ENCODE measurements around the gene SMC4.
A peak's percentile ranks its signal among the peaks of the same experiment; 100 is the strongest.
"Not testable (repeated sequence)": the region's sequence is repeated elsewhere in the genome, so short reads cannot be mapped to it uniquely, and the experiment has no call there.

SMC4 gene

GRCh38 chr3:160448845-160449635 lies 49.6 kb downstream of the SMC4 start:
- DNase-seq, result peak; percentile 63

GRCh38 chr3:160449636-160450598 lies 50.5 kb downstream of the SMC4 start, which contains the start of gene TRIM59:
TSS of gene TRIM59 (minus strand) at chr3:160449786. CDS start at chr3:160439183, 10,603 bp downstream.
- peak; percentile 99 for DNase-seq

DNA sequence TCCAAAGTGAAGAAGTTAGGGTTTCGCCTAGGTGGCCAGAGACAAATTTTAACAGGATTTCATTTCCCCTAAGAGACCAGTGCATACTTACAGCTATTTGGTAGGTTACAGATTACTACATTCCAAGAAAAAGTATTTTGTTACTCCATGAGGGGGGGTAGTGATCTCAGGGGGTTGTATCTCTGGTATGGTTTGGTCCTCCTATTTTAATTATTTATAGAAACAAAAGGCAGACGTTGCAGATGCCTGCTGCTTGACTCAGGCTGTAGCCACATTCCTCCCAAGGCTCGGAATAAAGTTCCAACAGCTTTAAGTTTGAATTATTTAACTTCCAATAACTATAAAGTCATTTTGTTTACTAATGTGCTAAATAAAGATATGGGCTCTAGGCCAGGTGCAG lies 51.4 kb downstream of the SMC4 start:
- no peak for DNase-seq

DNA sequence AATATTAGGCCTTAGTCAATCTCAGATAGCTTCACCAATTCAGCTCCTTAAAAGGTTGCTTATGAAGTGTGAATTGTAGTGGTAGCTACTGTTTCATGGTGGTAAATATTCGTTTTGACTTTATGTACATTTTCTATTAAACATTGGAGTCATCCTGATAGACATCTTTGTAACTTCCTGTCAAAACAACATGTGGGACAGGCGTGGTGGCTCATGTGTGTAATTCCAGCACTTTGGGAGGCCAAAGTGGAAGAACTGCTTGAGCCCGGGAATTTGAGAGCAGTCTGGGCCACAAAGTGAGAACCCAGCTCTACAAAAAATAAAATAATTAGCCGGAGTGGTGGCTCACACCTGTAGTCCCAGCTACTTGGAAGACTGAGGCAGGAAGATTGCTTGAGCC lies 52.2 kb downstream of the SMC4 start:
- DNase-seq, result no peak

DNA sequence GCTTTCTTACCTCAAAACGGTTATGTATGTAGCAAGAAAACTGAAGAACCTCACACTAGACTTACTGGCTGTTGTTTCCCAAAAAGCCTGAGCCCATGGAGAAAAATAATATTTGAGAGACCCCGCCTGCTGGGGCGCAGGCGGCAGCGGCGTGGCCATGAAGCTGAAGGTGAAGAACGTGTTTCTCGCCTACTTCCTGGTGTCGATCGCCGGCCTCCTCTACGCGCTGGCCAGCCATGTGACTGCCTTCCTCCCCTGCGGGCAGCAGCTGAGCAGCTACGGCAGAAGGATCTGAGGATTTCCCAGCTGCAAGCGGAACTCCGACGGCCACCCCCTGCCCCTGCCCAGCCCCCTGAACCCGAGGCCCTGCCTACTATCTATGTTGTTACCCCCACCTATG lies 52.8 kb downstream of the SMC4 start:
- not testable (repeated sequence) for DNase-seq

- DNase-seq, result no peak
These were observed 55.5 kb downstream of the SMC4 start for GRCh38 chr3:160454995-160455394.

DNA sequence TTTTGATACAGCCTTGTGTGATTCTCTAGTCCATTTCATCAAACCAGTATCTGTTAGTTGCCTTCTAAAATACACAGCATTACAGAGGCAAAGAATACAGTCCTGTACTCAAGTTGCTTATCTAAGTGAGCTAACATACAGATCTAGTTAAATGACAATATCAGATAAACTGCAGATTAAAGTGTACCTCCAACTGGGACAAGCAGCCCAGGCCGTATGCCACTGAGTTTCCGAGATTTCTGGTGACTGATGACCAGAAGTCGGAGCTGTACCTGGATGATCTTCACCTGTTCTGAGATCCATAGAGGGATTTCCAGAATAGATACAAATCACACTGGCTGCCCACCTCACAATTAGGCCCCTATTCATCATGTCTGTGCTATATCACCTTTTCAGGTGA lies 56.4 kb downstream of the SMC4 start:
- no peak for DNase-seq

GRCh38 chr3:160458151-160458550 lies 58.7 kb downstream of the SMC4 start:
- DNase-seq, result no peak

DNA sequence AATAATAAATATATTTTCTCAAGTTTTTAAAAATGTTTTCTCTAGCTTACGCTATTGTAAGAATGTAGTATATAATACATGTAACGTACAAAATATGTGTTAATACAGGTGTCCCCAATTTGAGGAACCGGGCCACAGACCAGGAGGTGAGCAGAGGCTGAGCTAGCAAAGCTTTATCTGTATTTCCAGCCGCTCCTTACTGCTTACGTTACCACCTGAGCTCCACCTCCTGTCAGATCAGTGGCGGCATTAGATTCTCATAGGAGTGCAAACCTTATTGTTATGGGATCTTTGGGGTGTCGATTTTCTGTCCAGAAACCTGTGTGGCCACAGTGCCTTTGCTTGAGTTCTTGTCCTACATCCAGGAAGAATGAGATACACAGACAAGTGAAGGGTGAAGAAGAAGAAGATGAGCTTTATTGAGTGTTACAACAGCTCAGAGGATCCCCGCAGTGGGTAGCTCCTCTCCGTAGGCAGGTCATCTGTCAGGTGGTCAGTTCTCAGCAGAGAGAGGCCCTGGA lies 60.1 kb downstream of the SMC4 start:
- DNase-seq, result no peak

- no peak for DNase-seq
These were observed 60.6 kb downstream of the SMC4 start for GRCh38 chr3:160460033-160460432.

DNA sequence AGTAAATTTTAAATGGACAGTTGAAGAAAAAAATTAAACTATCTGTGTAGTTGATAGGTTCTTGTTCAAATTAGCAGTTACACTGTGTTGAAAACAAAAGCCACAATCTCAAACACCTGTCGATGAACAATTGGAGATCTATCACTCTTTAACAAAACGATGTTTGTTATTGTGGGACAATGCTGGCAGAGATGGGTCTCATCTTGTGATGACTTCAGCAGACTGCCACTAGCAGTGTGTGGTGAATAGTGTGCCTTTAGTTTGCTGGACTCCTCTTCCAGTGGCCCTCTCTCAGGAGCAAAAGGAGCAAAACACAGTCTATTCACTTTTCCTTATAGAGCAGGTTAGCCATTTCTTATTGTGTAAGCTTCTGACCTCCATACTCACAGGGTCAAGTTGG lies 64.9 kb downstream of the SMC4 start:
- no peak for DNase-seq

GRCh38 chr3:160464971-160465370 lies 65.5 kb downstream of the SMC4 start:
- no peak for DNase-seq

DNA sequence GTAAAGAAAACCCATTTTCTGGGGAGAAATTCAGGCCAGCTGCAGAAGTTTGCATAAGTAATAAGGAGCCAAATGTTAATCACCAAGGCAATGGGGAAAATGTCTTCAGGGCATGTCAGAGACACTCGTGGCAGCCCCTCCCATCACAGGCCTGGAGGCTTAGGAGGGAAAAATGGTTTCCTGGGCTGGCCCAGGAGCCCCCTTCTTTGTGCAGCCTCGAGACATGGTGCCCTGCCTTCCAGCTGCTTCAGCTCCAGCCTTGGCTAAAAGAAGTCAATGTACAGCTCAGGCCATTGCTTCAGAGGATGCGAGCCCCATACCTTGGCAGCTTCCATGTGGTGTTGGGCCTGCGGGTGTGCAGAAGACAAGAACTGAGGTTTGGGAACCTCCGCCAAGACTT lies 70.7 kb downstream of the SMC4 start:
- DNase-seq, result no peak

DNA sequence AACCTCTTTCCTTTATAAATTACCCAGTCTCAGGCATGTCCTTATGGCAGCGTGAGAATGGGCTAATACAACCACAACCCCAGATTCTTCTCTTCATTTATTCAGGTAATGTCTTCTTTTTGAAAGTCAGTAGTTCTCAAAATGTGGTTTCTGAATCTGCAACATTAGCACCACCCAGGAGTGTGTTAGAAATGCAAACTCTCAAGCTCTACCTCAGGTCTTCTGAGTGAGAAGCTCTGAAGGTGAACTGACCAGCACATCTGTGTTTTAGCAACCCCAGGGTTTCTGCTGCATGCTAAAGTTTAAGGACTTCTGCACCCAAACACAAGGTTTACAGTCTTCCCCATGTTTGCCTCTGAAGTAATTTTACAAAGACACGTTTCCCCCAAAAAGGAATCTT lies 72.4 kb downstream of the SMC4 start:
- DNase-seq, result no peak

DNA sequence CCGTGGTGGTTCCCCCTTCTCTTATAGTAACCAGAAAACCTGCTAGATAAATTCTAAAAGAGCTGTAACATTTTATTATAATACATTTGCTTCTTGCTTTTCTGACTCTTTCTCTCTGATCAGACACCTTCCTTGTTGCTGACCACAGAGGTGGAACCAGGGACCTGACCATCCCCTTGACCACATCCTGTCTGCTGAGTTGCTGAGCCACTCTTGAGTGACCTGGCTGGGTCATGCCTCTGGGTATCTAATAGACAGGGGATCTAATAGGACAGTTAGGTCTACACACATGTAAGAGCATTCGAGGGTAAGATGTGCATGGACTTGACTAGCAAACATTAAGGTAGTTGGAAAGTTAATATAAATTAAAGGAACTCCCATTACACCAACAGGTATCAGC lies 72.9 kb downstream of the SMC4 start:
- no peak for DNase-seq

- DNase-seq, result no peak
These were observed 73.8 kb downstream of the SMC4 start for GRCh38 chr3:160473221-160473620.

DNA sequence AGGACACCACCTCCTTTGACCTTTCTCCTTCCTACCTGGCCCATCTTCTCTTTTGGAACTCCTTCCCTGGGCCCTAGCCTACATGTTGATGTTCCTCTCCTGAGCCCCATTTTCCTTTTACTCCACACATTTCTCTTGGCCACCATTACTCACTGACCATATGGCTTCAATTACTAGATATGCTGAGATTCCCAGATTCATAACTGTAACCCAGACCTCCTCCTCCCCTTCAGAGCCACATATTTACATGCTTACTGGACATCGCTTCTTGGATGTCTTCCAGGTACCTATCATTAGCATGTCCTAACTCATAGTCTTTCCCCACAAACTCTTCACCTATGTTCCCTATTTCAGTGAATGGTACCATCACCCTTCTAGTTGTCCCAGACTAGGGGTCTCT lies 74.5 kb downstream of the SMC4 start:
- DNase-seq, result no peak

GRCh38 chr3:160474416-160474838 lies 75.0 kb downstream of the SMC4 start:
- no peak for DNase-seq

DNA sequence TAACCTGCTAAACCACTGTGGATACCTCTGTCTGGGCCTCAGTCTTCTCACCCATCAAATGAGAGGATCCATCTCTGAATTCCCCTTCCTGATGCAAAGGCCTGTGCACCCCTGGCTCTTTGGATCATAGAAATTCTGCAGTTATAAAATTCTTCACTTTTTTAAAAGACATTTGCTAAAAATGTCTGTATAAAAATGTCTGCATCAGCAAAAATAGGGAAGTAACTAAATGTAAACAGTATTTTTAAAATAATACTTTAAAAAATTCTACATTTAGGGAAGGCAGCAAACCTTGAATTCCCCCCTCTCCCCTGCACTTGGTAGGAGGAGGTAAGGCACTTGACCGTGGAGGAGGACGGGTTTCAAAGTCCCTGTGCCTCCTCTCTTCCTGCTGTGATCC lies 75.7 kb downstream of the SMC4 start:
- DNase-seq, result no peak

DNA sequence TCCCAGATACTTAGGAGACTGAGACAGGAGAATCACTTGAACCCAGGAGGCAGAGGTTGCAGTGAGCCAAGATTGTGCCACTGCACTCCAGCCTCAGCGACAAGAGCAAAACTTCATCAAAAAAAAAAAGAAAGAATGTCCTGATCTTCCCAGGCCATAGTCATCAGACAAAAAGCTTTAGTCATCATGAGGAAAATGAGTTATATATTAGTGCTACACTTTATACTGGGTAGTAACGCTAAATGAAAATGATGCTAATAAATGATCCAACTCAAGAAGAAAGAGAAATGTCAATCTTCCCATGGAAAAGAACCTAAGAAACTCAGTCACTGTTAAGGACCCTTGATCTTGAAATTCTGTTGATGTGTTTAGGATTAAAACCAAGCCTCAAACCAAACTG lies 76.4 kb downstream of the SMC4 start:
- DNase-seq, result no peak

DNA sequence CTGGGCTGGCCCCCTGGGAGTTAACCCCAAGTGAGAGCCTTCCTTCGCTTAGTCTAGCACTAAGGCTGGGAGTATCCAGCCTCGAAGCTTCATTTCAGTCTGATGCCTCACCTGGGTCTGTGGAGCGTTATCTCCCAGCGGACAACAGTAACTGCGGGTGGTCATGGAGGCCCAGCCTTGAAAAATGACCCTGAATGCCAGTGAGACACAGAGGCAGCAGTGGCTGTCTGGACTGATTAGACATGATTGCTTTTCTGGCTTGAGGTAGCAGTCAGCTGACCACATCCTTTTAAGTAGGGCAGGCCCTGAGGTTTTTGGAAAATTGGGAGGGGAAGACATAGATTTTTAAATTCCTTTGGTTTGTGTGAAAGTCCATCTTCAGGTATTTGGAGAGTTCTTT lies 78.3 kb downstream of the SMC4 start:
- no peak for DNase-seq

GRCh38 chr3:160478338-160478737 lies 78.9 kb downstream of the SMC4 start:
- DNase-seq, result no peak

- DNase-seq, result no peak
These were observed 79.9 kb downstream of the SMC4 start for GRCh38 chr3:160479376-160479775.

GRCh38 chr3:160480931-160481330 lies 81.5 kb downstream of the SMC4 start:
- DNase-seq, result no peak
